Tibial artery (tissue), 4 donors: ENCODE measurements around the gene PRKCB.
A peak's percentile ranks its signal among the peaks of the same experiment; 100 is the strongest.

ENCODE experiments used
- DNase-seq, 2 donors: peaks; one replicate each; pipeline ENCODE4 v3.0.0-alpha.2; 2019
- H3K27ac ChIP-seq, 2 donors: fragments of 200-600 bp; sonication (generic) in 1 of 2; 1 replicate in 1 of 2; 2 replicates in 1 of 2; pipeline ENCODE4 v1.5.1; 2018 to 2019; ENCODE audit warnings: mild to moderate bottlenecking in 1 of 2
- H3K27me3 ChIP-seq, 2 donors: fragments of 200-600 bp; sonication (generic) in 1 of 2; one replicate each; pipeline versions ENCODE4 v1.5.1 to v1.6.0; 2016 to 2019
- H3K36me3 ChIP-seq, 3 donors: fragments of 200-600 bp; sonication (generic) in 2 of 3; one replicate each; pipeline ENCODE4 v1.5.1; 2016 to 2019; ENCODE audit warnings: mild to moderate bottlenecking in 2 of 3
- H3K4me1 ChIP-seq, 4 donors: fragments of 200-600 bp; sonication (generic) in 2 of 4; 1 replicate in 3 of 4; 2 replicates in 1 of 4; pipeline ENCODE4 v1.5.1; 2016 to 2019
- H3K4me3 ChIP-seq, 2 donors: fragments of 200-600 bp; sonication (generic) in 1 of 2; 1 replicate in 1 of 2; 2 replicates in 1 of 2; pipeline ENCODE4 v1.5.1; 2018 to 2019; ENCODE audit warnings: mild to moderate bottlenecking in 2 of 2
- H3K9me3 ChIP-seq, 3 donors: fragments of 200-600 bp; sonication (generic) in 1 of 3; one replicate each; pipeline ENCODE4 v1.5.1; 2016 to 2019
- intact Hi-C: fragments of 100-400 bp; cut with DNase I; formaldehyde crosslinking; loops from one replicate; pipeline ENCODE4 v1.15.0; 2023; ENCODE audit warnings: low total_unique reads
- TF ChIP-seq, protein P1 (sequence below), 2 experiments: fragments of 200-600 bp in 1 of 2; fragments of 450-650 bp in 1 of 2; IDR thresholded peaks; one replicate each; pipeline ENCODE4 v1.5.1; 2017 to 2019; ENCODE audit warnings: antibody characterized with exemption in 2 of 2, mild to moderate bottlenecking in 1 of 2, moderate library complexity in 1 of 2

The PRKCB gene

DNA sequence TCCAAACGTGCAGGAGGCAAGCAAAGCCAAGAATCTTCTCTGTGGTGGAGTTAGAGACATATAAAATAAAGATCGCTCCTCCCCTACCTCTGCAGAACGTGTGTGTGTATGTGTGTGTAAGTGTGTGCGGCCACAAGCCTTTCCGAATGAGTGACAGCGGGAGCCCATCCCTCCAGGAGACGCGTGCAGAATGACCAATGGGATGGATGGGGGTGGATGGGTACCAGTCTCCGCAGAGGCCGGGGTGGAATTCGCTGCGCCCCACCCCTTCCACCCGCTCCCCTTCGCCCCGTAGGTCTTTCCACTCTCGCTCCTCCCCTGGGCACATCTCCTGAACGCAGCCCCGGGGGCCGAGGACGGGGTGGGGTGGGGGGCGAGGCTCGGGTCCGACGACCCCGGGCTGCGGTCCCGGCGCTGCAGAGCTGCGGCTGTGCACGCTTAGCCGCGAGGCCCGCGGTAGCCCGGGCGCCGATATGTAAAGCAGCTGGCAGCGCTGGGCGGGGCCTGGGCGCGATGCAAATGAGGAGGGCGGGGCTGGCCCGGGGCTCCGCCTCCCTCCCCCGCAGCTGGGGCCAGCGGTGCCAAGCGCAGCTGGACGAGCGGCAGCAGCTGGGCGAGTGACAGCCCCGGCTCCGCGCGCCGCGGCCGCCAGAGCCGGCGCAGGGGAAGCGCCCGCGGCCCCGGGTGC lies at the start of gene PRKCB:
Gene PRKCB, plus strand, starts transcription at position 594 of the 688 bp plus-strand sequence.
- no peaks in the 10 kb centered on the region for H3K36me3 ChIP-seq
- intact Hi-C loops: no loop called here
- no peak within 1 kb of the TSS for H3K27ac ChIP-seq
- peak; percentile 74 to 83 for DNase-seq
- H3K9me3 ChIP-seq: peaks cover 0 to 2% (median under 1%) of the 10 kb centered on the region in 3 donors
- H3K27me3 ChIP-seq: peaks cover 0 to 22% of the 10 kb centered on the region in 2 donors
- H3K4me1 ChIP-seq: peaks cover 0 to 25% (median 8%) of the 10 kb centered on the region in 4 donors
- TF ChIP-seq, protein P1, sequence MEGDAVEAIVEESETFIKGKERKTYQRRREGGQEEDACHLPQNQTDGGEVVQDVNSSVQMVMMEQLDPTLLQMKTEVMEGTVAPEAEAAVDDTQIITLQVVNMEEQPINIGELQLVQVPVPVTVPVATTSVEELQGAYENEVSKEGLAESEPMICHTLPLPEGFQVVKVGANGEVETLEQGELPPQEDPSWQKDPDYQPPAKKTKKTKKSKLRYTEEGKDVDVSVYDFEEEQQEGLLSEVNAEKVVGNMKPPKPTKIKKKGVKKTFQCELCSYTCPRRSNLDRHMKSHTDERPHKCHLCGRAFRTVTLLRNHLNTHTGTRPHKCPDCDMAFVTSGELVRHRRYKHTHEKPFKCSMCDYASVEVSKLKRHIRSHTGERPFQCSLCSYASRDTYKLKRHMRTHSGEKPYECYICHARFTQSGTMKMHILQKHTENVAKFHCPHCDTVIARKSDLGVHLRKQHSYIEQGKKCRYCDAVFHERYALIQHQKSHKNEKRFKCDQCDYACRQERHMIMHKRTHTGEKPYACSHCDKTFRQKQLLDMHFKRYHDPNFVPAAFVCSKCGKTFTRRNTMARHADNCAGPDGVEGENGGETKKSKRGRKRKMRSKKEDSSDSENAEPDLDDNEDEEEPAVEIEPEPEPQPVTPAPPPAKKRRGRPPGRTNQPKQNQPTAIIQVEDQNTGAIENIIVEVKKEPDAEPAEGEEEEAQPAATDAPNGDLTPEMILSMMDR (IDR thresholded peaks at IDR 0.05): no peak
- peak within 1 kb of the TSS; percentile 54 to 57 for H3K4me3 ChIP-seq

DNA sequence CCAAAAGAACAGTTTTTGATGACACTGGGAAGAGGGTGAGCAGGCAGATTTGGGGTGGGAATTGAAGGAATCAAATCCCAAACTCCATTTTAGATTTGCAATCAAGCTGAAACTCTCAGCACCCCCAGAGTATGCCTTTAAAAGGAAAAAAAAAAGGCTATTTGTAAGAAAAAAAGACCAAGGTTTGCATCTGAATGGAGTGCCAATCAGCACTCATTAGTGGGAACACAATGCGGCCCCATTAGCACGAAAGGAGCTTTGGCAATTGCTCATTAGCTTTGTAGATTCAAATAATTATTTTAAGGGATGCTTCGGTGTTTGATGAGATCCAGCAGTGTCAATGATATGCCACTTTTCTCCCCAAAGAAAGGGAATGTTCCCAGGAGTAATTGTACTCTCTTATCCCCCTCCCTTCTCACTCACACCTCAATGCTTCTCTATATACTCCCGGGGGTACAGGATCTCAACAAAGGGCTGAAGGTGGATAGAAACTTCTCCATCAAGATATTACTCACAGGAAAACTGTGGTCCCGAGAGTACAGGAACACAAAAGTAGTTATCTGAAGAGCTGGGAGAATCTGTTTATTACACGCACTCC lies 48.7 kb upstream of the PRKCB start:
- DNase-seq: no peak
- Histone ChIP-seq H3K4me3 (no peak overlapping the region), H3K27ac (no peak overlapping the region), H3K36me3 (no peaks in the 10 kb centered on the region), H3K27me3 (peaks cover 0 to 10% of the 10 kb centered on the region in 2 donors), H3K4me1 (no peaks in the 10 kb centered on the region), H3K9me3 (no peaks in the 10 kb centered on the region)
- intact Hi-C loops: no loop called here
- TF ChIP-seq, protein P1 (IDR thresholded peaks at IDR 0.05): no peak

DNA sequence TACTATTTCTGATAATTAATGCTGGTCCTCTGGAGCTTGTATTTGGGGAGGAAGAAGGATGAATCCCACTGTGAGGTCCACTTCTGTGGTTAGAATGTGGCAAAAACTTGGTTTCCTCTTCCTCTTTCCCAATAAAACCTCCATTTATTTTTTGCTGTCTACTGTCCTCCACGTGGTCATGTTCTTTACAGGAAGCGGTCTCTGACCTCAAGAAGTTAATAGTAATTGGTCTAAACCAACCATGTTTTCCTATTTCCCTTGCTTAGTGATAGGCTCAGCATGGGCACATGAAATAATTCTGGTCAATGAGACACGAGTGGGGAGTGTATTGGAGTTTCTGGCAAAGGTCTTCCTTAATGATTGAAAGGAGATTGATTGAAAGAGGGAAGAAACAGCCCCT lies 47.1 kb upstream of the PRKCB start:
- Histone ChIP-seq H3K9me3 (no peaks in the 10 kb centered on the region), H3K27me3 (peaks cover 0 to 10% of the 10 kb centered on the region in 2 donors), H3K4me3 (no peak overlapping the region), H3K4me1 (no peaks in the 10 kb centered on the region), H3K36me3 (no peaks in the 10 kb centered on the region), H3K27ac (no peak overlapping the region)
- TF ChIP-seq, protein P1 (IDR thresholded peaks at IDR 0.05): no peak
- DNase-seq: no peak
- intact Hi-C loops: no loop called here

DNA sequence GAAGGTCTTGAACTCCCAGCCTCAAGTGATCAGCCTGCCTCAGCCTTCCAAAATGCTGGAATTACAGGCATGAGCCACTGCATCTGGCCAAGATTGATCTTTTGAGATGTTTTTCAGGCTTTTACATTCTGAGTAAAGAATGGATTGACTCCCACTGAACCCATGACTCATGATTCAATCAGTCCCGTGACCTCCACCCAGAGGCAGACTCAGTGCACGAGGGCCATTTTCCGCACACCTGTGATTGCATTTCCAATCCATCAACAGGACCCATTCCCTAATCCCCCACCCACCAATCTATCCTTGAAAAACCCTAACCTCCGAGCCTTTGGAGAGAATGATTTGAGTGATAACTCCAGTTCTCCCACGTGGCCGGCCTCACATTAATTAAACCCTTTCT lies 40.4 kb upstream of the PRKCB start:
- Histone ChIP-seq H3K27me3 (peaks cover 0 to 12% of the 10 kb centered on the region in 2 donors), H3K27ac (no peak overlapping the region)

DNA sequence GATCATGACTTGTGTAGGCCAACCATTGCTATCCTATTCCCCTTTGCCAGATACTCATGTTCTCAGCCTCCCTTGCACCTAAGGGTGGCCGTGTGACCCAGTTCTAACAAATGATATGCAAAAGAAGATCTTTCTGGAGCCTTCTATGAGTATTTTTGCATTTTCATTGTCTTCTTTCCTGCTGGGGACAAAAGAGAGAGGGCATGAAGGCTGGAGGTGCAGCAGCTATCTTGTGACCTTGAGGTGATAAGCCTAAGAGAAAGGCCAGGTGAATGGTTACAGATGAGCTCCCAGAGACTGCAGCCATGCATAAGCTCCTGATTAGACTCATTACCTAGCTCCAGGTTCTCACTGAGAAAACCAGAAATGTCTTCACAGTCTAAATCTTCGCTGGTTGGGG lies 38.8 kb upstream of the PRKCB start:
- Histone ChIP-seq H3K27me3 (peaks cover 0 to 15% of the 10 kb centered on the region in 2 donors), H3K4me3 (no peak overlapping the region), H3K4me1 (no peaks in the 10 kb centered on the region), H3K27ac (no peak overlapping the region), H3K9me3 (no peaks in the 10 kb centered on the region), H3K36me3 (no peaks in the 10 kb centered on the region)
- DNase-seq: no peak
- TF ChIP-seq, protein P1 (IDR thresholded peaks at IDR 0.05): no peak
- intact Hi-C loops: no loop called here

More for the DNA sequence above, 40.4 kb upstream of the PRKCB start:
- no peak for DNase-seq
- Histone ChIP-seq H3K4me1 (no peaks in the 10 kb centered on the region), H3K36me3 (no peaks in the 10 kb centered on the region), H3K4me3 (no peak overlapping the region), H3K9me3 (no peaks in the 10 kb centered on the region)
- TF ChIP-seq, protein P1 (IDR thresholded peaks at IDR 0.05): no peak
- intact Hi-C loops: no loop called here
